GM13977 (cell line): ENCODE measurements around the gene MEX3A.

ENCODE experiments used
- DNase-seq: peaks from one replicate; pipeline ENCODE4 v3.0.0; 2012; ENCODE audit warnings: low spot score
- CTCF ChIP-seq: IDR thresholded peaks from 2 replicates; pipeline ENCODE4 v1.5.1; 2012; ENCODE audit warnings: mild to moderate bottlenecking, control low read depth; ENCODE audit not compliant: insufficient read depth; ENCODE audit errors: extremely low read depth, missing control alignments
- in situ Hi-C: fragments of 300-500 bp; cut with MboI; formaldehyde crosslinking; loops from one replicate; pipeline ENCODE4 v1.12.0; 2022; ENCODE audit warnings: low sequenced_read_pairs, low pct_unique_long_range_greater_than_20kb, mixed read lengths, inconsistent platforms; ENCODE audit not compliant: unreplicated experiment

The MEX3A gene

GRCh38 chr1:156078728-156079127 is 3.5 kb downstream of the MEX3A start:
- no peak for TF ChIP-seq CTCF
- in situ Hi-C loops = no loop called here
- DNase-seq = no peak

- no peak for TF ChIP-seq CTCF
- no peak for DNase-seq
- in situ Hi-C loops = no loop called here
Observed at GRCh38 chr1:156077430-156077760, 4.9 kb downstream of the MEX3A start.

- in situ Hi-C loops = no loop called here
- peak; percentile 59 for DNase-seq
- TF ChIP-seq CTCF = no peak
Observed at GRCh38 chr1:156076609-156077429, 5.4 kb downstream of the MEX3A start.

- DNase-seq = no peak
- TF ChIP-seq CTCF = no peak
- in situ Hi-C loops = no loop called here
Observed at GRCh38 chr1:156075775-156076204, 6.5 kb downstream of the MEX3A start.

DNA sequence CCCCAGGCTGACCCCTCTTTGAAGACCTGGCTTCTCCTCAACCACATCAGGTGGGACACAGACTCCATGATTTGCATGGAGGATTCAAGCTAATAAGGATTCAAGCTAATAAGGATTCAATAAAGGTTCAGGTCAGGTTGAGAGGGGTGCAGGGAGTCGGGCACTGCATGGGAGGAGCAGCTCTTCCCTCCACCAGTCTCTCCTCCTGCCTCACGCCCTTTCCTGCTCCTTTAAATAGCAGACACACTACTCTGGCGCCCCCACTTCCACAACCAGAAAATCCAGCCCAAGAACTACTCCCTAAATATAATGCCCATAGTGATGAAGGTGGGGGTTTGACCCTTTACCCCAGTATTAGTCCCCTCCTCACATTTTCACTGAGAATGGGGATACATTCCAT is 7.1 kb downstream of the MEX3A start:
- in situ Hi-C loops = no loop called here
- DNase-seq = no peak

GRCh38 chr1:156074661-156075060 is 7.6 kb downstream of the MEX3A start:
- DNase-seq = no peak
- in situ Hi-C loops = no loop called here
- TF ChIP-seq CTCF = no peak

More for the DNA sequence above, 7.1 kb downstream of the MEX3A start:
- TF ChIP-seq CTCF = no peak

DNA sequence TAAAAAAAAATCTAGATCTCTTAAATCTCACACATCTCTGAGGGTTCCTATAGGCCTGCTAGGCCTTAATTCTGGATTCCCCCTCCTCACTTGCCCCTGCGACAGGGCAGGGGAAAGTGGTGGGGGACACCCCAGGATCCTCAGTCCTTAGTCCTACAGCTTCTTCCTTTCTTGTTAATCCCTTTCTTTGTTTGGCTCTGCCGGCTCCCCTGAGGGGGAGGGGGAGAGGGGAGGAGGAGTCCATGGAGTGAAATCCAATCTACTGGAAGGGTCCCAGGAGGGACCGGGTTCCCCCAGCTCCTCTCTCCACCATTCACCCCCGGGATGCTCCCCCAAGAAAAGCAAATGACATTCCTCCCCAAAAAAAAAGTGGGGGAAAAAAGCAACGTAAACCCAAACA is 8.5 kb downstream of the MEX3A start:
- in situ Hi-C loops = no loop called here
- no peak for TF ChIP-seq CTCF
- no peak for DNase-seq
